ENCODE results near the gene SCN4B. TPM values are rescaled to one million over a fixed set of nuclear protein-coding genes. Genes with fewer than 3 reads are reported as not detected.

SCN4B gene
- total and polyA plus RNA-seq, 2 donors (not counting 3 experiments of a cell fraction or from before 2014, with no cell fraction given), result 0.06 to 0.13 TPM

DNA sequence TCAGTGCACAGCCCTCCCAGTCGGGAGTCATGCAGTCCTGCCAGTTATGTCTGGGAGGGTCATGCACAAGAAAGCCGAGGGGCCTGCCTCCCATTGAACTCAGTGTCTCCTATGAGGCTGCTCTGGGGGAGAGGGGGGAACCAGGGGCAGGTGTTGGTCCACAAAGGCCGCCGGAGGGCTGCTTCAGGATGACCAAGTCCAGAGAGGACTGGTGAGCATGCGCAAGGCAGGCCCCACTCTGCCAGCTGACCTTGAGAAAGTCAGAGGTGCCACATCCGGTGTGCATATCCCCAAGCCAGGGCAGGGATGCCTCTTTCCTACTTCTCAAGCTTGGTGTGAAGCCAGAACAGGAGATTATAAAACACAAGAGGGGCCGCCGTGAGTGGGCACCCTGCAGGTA lies 4.4 kb downstream of the SCN4B start:
- CTCF ChIA-PET, result interaction anchor here (7.6 kb wide), 1 partner anchor 22 kb away, joined by 112 read pairs; no protein-coding TSS in a partner anchor
- no peak overlapping the region for H3K4me3 ChIP-seq (replicated peaks in 1 of 3; ENCODE audit: insufficient read depth in 1 of 3, low read depth in 1 of 3, low read length in 3 of 3)
- no peaks in the 10 kb centered on the region for H3K79me2 ChIP-seq (ENCODE audit: control insufficient read depth, insufficient read depth, low read length)
- no peaks in the 10 kb centered on the region for H3K36me3 ChIP-seq (ENCODE audit: control insufficient read depth in 2 of 2, extremely low read depth in 1 of 2, insufficient read depth in 2 of 2, low read length in 2 of 2)
- dilution Hi-C loops (cut with MboI; ENCODE audit: extremely low pct_ligation_motif_present, low sequenced_read_pairs), result no loop called here
- no peak overlapping the region for H3K9ac ChIP-seq (replicated peaks; ENCODE audit: extremely low read depth, insufficient read depth, low read length)
- H3K9me3 ChIP-seq (replicated peaks; ENCODE audit: control insufficient read depth, insufficient read depth, low read length), result no peaks in the 10 kb centered on the region
- H3K4me2 ChIP-seq (ENCODE audit: insufficient read depth, low read length), result no peak overlapping the region
- H2AFZ ChIP-seq (ENCODE audit: low read depth, low read length), result no peak overlapping the region
- peaks cover 57% of the 10 kb centered on the region in 2 experiments for H3K27me3 ChIP-seq (ENCODE audit: control insufficient read depth in 2 of 2, insufficient read depth in 2 of 2, low read length in 2 of 2)
- POLR2A ChIA-PET, result no interaction called here
- FAIRE-seq, result no peak
- BruUV-seq (replicated peaks), result no TSS peak
- TF ChIP-seq CTCF (IDR thresholded peaks at IDR 0.05; ENCODE audit: extremely low read depth in 1 of 2, insufficient read depth in 1 of 2, low read depth in 1 of 2, low read length in 2 of 2), result no peak
- TF ChIP-seq EZH2 (IDR thresholded peaks at IDR 0.05; ENCODE audit: borderline replicate concordance, low read depth, low read length, severe bottlenecking), result no peak
- TF ChIP-seq MAX (IDR thresholded peaks at IDR 0.05; ENCODE audit: insufficient read depth, insufficient read length), result no peak
- TF ChIP-seq POLR2A (IDR thresholded peaks at IDR 0.05; ENCODE audit: low read depth, low read length), result no peak
- no peak for TF ChIP-seq GATA2 (IDR thresholded peaks at IDR 0.05; ENCODE audit: insufficient read depth, insufficient read length, low read depth, low read length)
- no peak for TF ChIP-seq POLR2AphosphoS5 (IDR thresholded peaks at IDR 0.05; ENCODE audit: insufficient read depth, low read depth, low read length)
- TF ChIP-seq FOS (IDR thresholded peaks at IDR 0.05; ENCODE audit: borderline replicate concordance, insufficient read depth, low read length), result no peak
- no peak for TF ChIP-seq JUN (IDR thresholded peaks at IDR 0.05; ENCODE audit: borderline replicate concordance, insufficient read depth, insufficient read length, low read depth)
- no peak for TF ChIP-seq MYC (IDR thresholded peaks at IDR 0.05; ENCODE audit: low read depth, low read length)
- intact Hi-C loops (cut with micrococcal nuclease), result no loop called here
- no peak for DNase-seq (ENCODE audit: low read depth, low spot score)
- no peak overlapping the region for H3K27ac ChIP-seq (ENCODE audit: insufficient read depth, low read depth, low read length)
- no peaks in the 10 kb centered on the region for H4K20me1 ChIP-seq (replicated peaks; ENCODE audit: control insufficient read depth, extremely low read depth, insufficient read depth, low read length)
- peaks cover 2% of the 10 kb centered on the region for H3K4me1 ChIP-seq (ENCODE audit: control insufficient read depth, extremely low read depth, insufficient read depth, low read length)
- H3K9me1 ChIP-seq (replicated peaks; ENCODE audit: control insufficient read depth, extremely low read depth, insufficient read depth, low read length), result no peaks in the 10 kb centered on the region
